Uterus (tissue), 2 donors: ENCODE data around the gene TAMALIN.

Experiments
- POLR2A ChIP-seq, 2 donors: fragments of 450-650 bp; IDR thresholded peaks; one replicate each; pipeline ENCODE4 v1.6.1; 2016; ENCODE audit warnings: antibody characterized with exemption in 2 of 2, mild to moderate bottlenecking in 1 of 2, moderate library complexity in 1 of 2
- TF ChIP-seq, protein P1 (sequence below), 4 experiments: fragments of 200-600 bp in 2 of 4; fragments of 450-650 bp in 2 of 4; sonication (generic) in 2 of 4; IDR thresholded peaks; one replicate each; pipeline ENCODE4 v1.5.1; 2016 to 2019; ENCODE audit warnings: antibody characterized with exemption in 4 of 4, mild to moderate bottlenecking in 2 of 4, moderate library complexity in 1 of 4

DNA sequence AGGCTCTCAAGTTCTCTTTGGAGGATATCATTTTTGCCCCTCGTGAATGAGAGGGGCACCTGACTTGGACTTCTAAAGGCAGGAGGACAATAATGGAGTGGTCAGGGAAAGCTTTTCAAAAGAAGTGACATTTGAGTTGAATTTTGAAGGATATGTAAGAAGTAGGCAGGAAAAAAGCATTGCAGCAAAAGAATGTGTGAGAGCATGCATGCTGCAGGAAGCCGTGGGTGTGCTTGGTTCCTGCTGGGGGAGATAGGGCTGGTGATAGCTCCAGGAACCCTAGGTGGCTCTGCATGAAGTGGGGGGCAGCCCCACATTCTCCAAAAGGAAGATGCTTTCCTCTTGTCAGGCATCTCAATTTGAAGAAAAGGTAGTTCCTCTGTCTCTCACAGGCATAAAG, 32.1 kb upstream of the TAMALIN start:
- no peak for TF ChIP-seq POLR2A (IDR thresholded peaks at IDR 0.05)
- TF ChIP-seq, protein P1, sequence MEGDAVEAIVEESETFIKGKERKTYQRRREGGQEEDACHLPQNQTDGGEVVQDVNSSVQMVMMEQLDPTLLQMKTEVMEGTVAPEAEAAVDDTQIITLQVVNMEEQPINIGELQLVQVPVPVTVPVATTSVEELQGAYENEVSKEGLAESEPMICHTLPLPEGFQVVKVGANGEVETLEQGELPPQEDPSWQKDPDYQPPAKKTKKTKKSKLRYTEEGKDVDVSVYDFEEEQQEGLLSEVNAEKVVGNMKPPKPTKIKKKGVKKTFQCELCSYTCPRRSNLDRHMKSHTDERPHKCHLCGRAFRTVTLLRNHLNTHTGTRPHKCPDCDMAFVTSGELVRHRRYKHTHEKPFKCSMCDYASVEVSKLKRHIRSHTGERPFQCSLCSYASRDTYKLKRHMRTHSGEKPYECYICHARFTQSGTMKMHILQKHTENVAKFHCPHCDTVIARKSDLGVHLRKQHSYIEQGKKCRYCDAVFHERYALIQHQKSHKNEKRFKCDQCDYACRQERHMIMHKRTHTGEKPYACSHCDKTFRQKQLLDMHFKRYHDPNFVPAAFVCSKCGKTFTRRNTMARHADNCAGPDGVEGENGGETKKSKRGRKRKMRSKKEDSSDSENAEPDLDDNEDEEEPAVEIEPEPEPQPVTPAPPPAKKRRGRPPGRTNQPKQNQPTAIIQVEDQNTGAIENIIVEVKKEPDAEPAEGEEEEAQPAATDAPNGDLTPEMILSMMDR (IDR thresholded peaks at IDR 0.05) = no peak
